Body of pancreas (tissue), 4 donors: ENCODE measurements around the gene ANTXR1. TPM values are rescaled to one million over a fixed set of nuclear protein-coding genes. Genes with fewer than 3 reads are reported as not detected.

ENCODE experiments used
- ATAC-seq: fragments of 150-250 bp; one replicate; pipeline ENCODE4 v1.9.1; 2016
- DNase-seq, 4 donors: peaks; one replicate each; pipeline ENCODE4 v3.0.0-alpha.2; 2019
- H3K27ac ChIP-seq, 4 donors: fragments of 200-600 bp; sonication (generic); 1 replicate in 3 of 4; 2 replicates in 1 of 4; pipeline versions ENCODE4 v1.5.1 to v1.6.1; 2016 to 2019; ENCODE audit warnings: mild to moderate bottlenecking in 1 of 4, mixed read lengths in 1 of 4, moderate library complexity in 1 of 4
- H3K27me3 ChIP-seq, 2 donors: fragments of 200-600 bp; sonication (generic); one replicate each; pipeline ENCODE4 v1.6.0; 2016; ENCODE audit warnings: mild to moderate bottlenecking in 1 of 2
- H3K36me3 ChIP-seq, 2 donors: fragments of 200-600 bp; sonication (generic); replicated peaks in 1 of 2; 2 replicates each; pipeline ENCODE4 v1.5.1; 2016; ENCODE audit warnings: low read depth in 2 of 2; ENCODE audit not compliant: insufficient read depth in 1 of 2
- H3K4me1 ChIP-seq: fragments of 200-600 bp; sonication (generic); one replicate; pipeline ENCODE4 v1.6.0; 2016
- H3K4me3 ChIP-seq, 2 donors: fragments of 200-600 bp; sonication (generic); 1 replicate in 1 of 2; 2 replicates in 1 of 2; pipeline ENCODE4 v1.5.1; 2016 to 2019
- H3K9me3 ChIP-seq, 3 donors: fragments of 200-600 bp; sonication (generic); 1 replicate in 2 of 3; 2 replicates in 1 of 3; pipeline ENCODE4 v1.5.1; 2016
- POLR2A ChIP-seq, 3 donors: fragments of 450-650 bp; IDR thresholded peaks; one replicate each; pipeline ENCODE4 v1.6.1; 2016; ENCODE audit warnings: antibody characterized with exemption in 3 of 3, mild to moderate bottlenecking in 2 of 3
- WGBS, 2 donors: methylation state at CpG; one replicate each; pipeline ENCODE4 v1.1.5; 2017; 5-methylcytosine and 5-hydroxymethylcytosine counted together
- intact Hi-C: fragments of 100-400 bp; cut with DNase I; formaldehyde crosslinking; loops from one replicate; pipeline ENCODE4 v1.15.1; 2023
- total RNA-seq, 2 donors: library from RNA; depleted of rRNA; stranded (reverse); fragments of >200 nt; gene quantifications; one replicate each; pipeline ENCODE4 v1.1.0, GENCODE V29; 2016
- TF ChIP-seq, protein P1 (sequence below), 7 experiments: fragments of 450-650 bp in 4 of 7; fragments of 200-600 bp in 3 of 7; sonication (generic) in 3 of 7; IDR thresholded peaks; one replicate each; pipeline ENCODE4 v1.5.1; 2016 to 2019; ENCODE audit warnings: antibody characterized with exemption in 7 of 7

Gene ANTXR1
- total RNA-seq, 2 donors from 2014 or later = 9.3 to 11.2 TPM

DNA sequence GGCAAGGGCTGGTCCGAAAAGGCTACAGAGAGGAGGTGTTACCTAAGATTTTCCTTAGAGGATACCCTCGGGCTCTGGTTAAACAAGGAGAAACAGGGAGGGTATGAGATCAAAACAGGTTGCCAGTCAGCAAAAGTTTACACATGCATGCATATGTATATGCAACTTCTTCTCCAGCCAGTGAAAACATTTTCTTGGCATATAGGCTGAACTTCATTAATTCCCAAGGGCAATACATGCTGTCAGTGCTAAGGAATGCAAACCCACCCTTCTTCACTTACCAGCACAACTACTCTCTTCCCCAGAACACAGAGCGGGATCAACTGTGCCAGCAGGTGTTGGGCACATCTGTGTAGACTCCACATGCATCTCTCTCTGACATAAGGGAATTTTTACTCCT lies 198.1 kb downstream of the ANTXR1 start:
- no peak overlapping the region for H3K4me3 ChIP-seq
- no peak overlapping the region for H3K27ac ChIP-seq
- H3K9me3 ChIP-seq = no peaks in the 10 kb centered on the region
- no peaks in the 10 kb centered on the region for H3K36me3 ChIP-seq
- ATAC-seq = no peak
- DNase-seq = no peak
- no peaks in the 10 kb centered on the region for H3K27me3 ChIP-seq
- no peak for TF ChIP-seq POLR2A (IDR thresholded peaks at IDR 0.05)
- TF ChIP-seq, protein P1, sequence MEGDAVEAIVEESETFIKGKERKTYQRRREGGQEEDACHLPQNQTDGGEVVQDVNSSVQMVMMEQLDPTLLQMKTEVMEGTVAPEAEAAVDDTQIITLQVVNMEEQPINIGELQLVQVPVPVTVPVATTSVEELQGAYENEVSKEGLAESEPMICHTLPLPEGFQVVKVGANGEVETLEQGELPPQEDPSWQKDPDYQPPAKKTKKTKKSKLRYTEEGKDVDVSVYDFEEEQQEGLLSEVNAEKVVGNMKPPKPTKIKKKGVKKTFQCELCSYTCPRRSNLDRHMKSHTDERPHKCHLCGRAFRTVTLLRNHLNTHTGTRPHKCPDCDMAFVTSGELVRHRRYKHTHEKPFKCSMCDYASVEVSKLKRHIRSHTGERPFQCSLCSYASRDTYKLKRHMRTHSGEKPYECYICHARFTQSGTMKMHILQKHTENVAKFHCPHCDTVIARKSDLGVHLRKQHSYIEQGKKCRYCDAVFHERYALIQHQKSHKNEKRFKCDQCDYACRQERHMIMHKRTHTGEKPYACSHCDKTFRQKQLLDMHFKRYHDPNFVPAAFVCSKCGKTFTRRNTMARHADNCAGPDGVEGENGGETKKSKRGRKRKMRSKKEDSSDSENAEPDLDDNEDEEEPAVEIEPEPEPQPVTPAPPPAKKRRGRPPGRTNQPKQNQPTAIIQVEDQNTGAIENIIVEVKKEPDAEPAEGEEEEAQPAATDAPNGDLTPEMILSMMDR (IDR thresholded peaks at IDR 0.05) = no peak
- intact Hi-C loops = no loop called here
- WGBS, 2 donors = 72 to 80% methylated on average over 3 of the region's 3 CpGs
- no peaks in the 10 kb centered on the region for H3K4me1 ChIP-seq

DNA sequence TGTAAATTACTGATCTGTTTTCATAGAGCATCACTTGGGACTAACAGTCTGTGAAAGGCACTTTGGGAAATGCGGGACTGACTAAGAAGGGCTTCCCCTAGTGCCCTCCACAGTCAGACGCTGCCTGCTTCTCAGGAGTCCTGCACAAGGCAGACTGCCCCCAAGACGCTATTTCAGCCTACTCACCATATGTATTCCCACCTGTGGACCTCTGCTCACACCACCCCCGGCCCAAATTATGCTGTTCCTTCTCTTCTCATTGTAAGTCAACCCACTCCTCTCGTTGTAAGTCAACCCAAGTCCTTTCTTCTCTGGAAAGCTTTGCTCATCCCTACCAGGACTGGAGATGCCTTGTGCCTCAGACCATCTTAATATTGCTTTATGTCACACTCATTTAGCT lies 198.7 kb downstream of the ANTXR1 start:
- H3K27me3 ChIP-seq = no peaks in the 10 kb centered on the region
- WGBS, 2 donors = 72 to 77% methylated on average over 5 of the region's 5 CpGs
- H3K36me3 ChIP-seq = no peaks in the 10 kb centered on the region
- DNase-seq = no peak
- no peak for ATAC-seq
- no peak overlapping the region for H3K4me3 ChIP-seq
- TF ChIP-seq, protein P1 (IDR thresholded peaks at IDR 0.05) = no peak
- TF ChIP-seq POLR2A (IDR thresholded peaks at IDR 0.05) = no peak
- no peaks in the 10 kb centered on the region for H3K4me1 ChIP-seq
- H3K27ac ChIP-seq = no peak overlapping the region
- intact Hi-C loops = no loop called here
- H3K9me3 ChIP-seq = no peaks in the 10 kb centered on the region

DNA sequence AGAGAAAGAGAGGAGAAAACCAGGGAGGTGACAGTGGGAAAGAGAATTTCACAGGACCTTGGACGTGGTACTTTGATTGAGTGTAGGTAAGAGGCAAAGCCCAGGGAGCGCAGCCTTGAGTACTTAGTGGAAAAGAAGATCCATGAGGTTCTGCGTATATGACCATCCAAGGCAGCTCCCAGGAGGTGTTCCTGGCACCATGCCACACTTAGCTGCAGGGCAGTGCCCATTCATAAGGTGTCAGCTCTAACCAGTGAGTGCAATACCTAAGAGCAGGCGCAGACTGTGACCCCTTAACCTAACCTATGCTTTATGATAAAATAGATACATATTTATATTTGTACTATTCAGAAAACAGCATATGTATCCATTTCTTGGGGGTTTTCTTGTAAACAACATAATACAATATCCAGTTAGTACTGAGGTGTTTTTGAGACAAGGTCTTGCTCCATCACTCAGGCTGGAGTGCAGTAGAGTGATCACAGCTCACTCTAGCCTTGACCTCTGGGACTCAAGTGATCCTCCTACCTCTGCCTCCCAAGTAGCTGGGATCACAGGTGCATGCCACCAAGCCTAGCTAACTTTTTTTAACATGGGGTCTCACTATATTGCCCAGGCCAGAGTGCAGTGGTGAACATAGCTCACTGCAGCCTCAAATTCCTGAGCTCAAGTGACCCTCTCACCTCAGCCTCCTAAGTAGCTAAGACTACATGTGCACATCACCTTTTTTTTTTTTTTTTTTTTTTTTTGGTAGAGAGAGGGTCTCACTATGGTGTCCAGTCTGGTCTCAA lies 199.5 kb downstream of the ANTXR1 start:
- ATAC-seq = no peak
- WGBS, 2 donors = 87 to 88% methylated on average over 4 of the region's 4 CpGs
- Histone ChIP-seq H3K27me3 (no peaks in the 10 kb centered on the region), H3K27ac (no peak overlapping the region), H3K9me3 (no peaks in the 10 kb centered on the region), H3K4me1 (no peaks in the 10 kb centered on the region), H3K4me3 (no peak overlapping the region), H3K36me3 (no peaks in the 10 kb centered on the region)
- intact Hi-C loops = no loop called here
- no peak for DNase-seq
- no peak for TF ChIP-seq POLR2A (IDR thresholded peaks at IDR 0.05)
- TF ChIP-seq, protein P1 (IDR thresholded peaks at IDR 0.05) = no peak

DNA sequence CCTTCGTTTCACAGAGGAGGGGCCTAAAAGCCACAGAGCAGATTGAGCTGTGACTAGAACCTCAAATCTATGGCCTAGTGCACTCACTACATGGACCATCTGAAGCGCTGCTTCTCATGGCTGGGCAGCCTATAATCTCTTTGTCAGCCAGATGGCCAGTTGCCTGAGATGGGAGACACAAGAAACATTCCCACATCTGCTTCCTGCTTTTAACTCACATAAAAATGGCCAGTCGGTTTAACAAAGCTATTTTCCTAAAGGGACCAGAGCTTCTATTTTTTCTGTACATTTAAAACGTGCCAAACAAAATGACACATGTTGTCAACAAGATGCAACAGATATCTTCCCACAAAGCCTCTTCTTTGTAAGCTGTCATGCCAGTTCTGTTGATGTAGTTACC lies 200.2 kb downstream of the ANTXR1 start:
- Histone ChIP-seq H3K4me3 (no peak overlapping the region), H3K27ac (no peak overlapping the region), H3K4me1 (no peaks in the 10 kb centered on the region), H3K36me3 (no peaks in the 10 kb centered on the region), H3K9me3 (no peaks in the 10 kb centered on the region), H3K27me3 (no peaks in the 10 kb centered on the region)
- intact Hi-C loops = no loop called here
- no peak for ATAC-seq
- 53 to 58% methylated on average over 4 of the region's 4 CpGs for WGBS, 2 donors
- TF ChIP-seq POLR2A (IDR thresholded peaks at IDR 0.05) = no peak
- TF ChIP-seq, protein P1 (IDR thresholded peaks at IDR 0.05) = no peak
- no peak for DNase-seq

DNA sequence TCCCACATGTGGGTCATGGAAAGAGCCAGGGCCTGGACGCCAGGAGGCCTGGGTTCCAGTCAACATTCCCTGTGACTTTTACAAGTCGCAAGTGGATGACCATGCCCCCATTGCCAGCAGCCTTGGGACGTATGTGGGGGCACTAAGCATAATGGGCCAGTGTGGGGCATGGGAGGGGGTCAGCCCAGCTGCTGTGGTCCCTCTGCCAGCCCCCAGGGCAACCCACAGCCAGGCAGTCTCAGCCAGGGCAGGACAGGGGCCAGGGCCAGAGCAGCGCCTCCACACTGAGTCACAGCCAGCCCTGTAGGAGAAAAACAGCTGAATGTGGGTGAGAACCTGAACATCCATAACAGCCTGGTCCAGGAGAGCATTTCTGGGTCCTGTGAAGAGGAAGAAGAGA lies 200.8 kb downstream of the ANTXR1 start:
- intact Hi-C loops = no loop called here
- H3K4me1 ChIP-seq = no peaks in the 10 kb centered on the region
- H3K27me3 ChIP-seq = no peaks in the 10 kb centered on the region
- WGBS, 2 donors = 77 to 83% methylated on average over 4 of the region's 4 CpGs
- ATAC-seq (no peak), DNase-seq (no peak)
- H3K36me3 ChIP-seq = no peaks in the 10 kb centered on the region
- no peak overlapping the region for H3K4me3 ChIP-seq
- no peaks in the 10 kb centered on the region for H3K9me3 ChIP-seq
- TF ChIP-seq POLR2A (IDR thresholded peaks at IDR 0.05) = no peak
- TF ChIP-seq, protein P1 (IDR thresholded peaks at IDR 0.05) = no peak
- no peak overlapping the region for H3K27ac ChIP-seq
